Thoracic aorta (tissue), 2 donors: ENCODE measurements around the gene TTLL5. TPM values are rescaled to one million over a fixed set of nuclear protein-coding genes. Genes with fewer than 3 reads are reported as not detected.

Experiments used
- ATAC-seq: fragments of 150-250 bp; one replicate; pipeline ENCODE4 v1.8.0; 2017; ENCODE audit warnings: low read depth; ENCODE audit not compliant: insufficient number of reproducible peaks, low FRiP score
- DNase-seq: peaks from one replicate; pipeline ENCODE4 v3.0.0-alpha.2; 2020; ENCODE audit warnings: low spot score
- H3K27ac ChIP-seq, 2 donors: fragments of 200-600 bp; sonication (generic); 1 replicate in 1 of 2; 2 replicates in 1 of 2; pipeline ENCODE4 v1.5.1; 2016; ENCODE audit warnings: mild to moderate bottlenecking in 2 of 2, moderate library complexity in 2 of 2
- H3K27me3 ChIP-seq: fragments of 200-600 bp; sonication (generic); replicated peaks from 2 replicates; pipeline ENCODE4 v1.6.0; 2016; ENCODE audit warnings: mild to moderate bottlenecking; ENCODE audit not compliant: insufficient read depth
- H3K36me3 ChIP-seq: fragments of 200-600 bp; sonication (generic); one replicate; pipeline ENCODE4 v1.5.1; 2016
- H3K4me1 ChIP-seq, 2 donors: fragments of 200-600 bp; sonication (generic); 1 replicate in 1 of 2; 2 replicates in 1 of 2; pipeline versions ENCODE4 v1.5.1 to v1.6.0; 2016; ENCODE audit warnings: low read depth in 2 of 2, mild to moderate bottlenecking in 1 of 2; ENCODE audit not compliant: control insufficient read depth in 1 of 2
- H3K4me3 ChIP-seq: fragments of 200-600 bp; sonication (generic); 2 replicates; pipeline ENCODE4 v1.5.1; 2016; ENCODE audit warnings: mild to moderate bottlenecking
- H3K9me3 ChIP-seq: fragments of 200-600 bp; sonication (generic); 2 replicates; pipeline ENCODE4 v1.5.1; 2016
- CTCF ChIP-seq: fragments of 200-600 bp; sonication (generic); IDR thresholded peaks from one replicate; pipeline ENCODE4 v1.5.1; 2019; ENCODE audit warnings: antibody characterized with exemption
- total RNA-seq, 2 donors: library from RNA; depleted of rRNA; stranded (reverse); fragments of >200 nt; gene quantifications; one replicate each; pipeline versions ENCODE4 v1.1.0 to v1.2.3, GENCODE V29; 2016

The TTLL5 gene
- total RNA-seq, 2 donors from 2014 or later: 34.7 to 47.9 TPM

GRCh38 chr14:75981426-75982265 is 320.6 kb downstream of the TTLL5 start, which contains the start of gene TGFB3:
Gene TGFB3 (minus strand): TSS chr14:75981995. CDS start chr14:75980893, 1,102 bp downstream.
- Histone ChIP-seq H3K4me3 (peak within 1 kb of the TSS; percentile 93), H3K27me3 (no peaks in the 10 kb centered on the region), H3K9me3 (no peaks in the 10 kb centered on the region), H3K27ac (peak within 1 kb of the TSS; percentile 99), H3K36me3 (no peaks in the 10 kb centered on the region), H3K4me1 (peaks cover 17 to 61% of the 10 kb centered on the region in 2 donors)
- ATAC-seq: peak; percentile 71
- no peak for DNase-seq
- TF ChIP-seq CTCF: no peak

GRCh38 chr14:75982266-75983018 is 321.4 kb downstream of the TTLL5 start:
- Histone ChIP-seq H3K4me3 (peak overlapping the region; percentile 93), H3K4me1 (peaks cover 19 to 63% of the 10 kb centered on the region in 2 donors), H3K27me3 (no peaks in the 10 kb centered on the region), H3K27ac (peak overlapping the region; percentile 99), H3K36me3 (no peaks in the 10 kb centered on the region), H3K9me3 (no peaks in the 10 kb centered on the region)
- TF ChIP-seq CTCF: peak; percentile 72
- DNase-seq (peak; percentile 62), ATAC-seq (peak; percentile 31)

- no peak for ATAC-seq
- H3K4me1 ChIP-seq: peaks cover 17 to 63% of the 10 kb centered on the region in 2 donors
- H3K9me3 ChIP-seq: no peaks in the 10 kb centered on the region
- peak overlapping the region; percentile 99 for H3K27ac ChIP-seq
- H3K36me3 ChIP-seq: no peaks in the 10 kb centered on the region
- no peak for TF ChIP-seq CTCF
- DNase-seq: no peak
- H3K4me3 ChIP-seq: peak overlapping the region; percentile 93
- H3K27me3 ChIP-seq: no peaks in the 10 kb centered on the region
These were observed 321.9 kb downstream of the TTLL5 start for GRCh38 chr14:75983019-75983358.

- H3K27ac ChIP-seq: peak overlapping the region; percentile 92 to 99
These were observed 323.6 kb downstream of the TTLL5 start for GRCh38 chr14:75984674-75985073.

More at GRCh38 chr14:75984674-75985073, 323.6 kb downstream of the TTLL5 start:
- ATAC-seq: no peak
- Histone ChIP-seq H3K9me3 (no peaks in the 10 kb centered on the region), H3K27me3 (no peaks in the 10 kb centered on the region), H3K4me1 (peaks cover 16 to 65% of the 10 kb centered on the region in 2 donors), H3K36me3 (no peaks in the 10 kb centered on the region), H3K4me3 (no peak overlapping the region)
- DNase-seq: no peak
- no peak for TF ChIP-seq CTCF
